Measurements from ENCODE around the gene PDE8A. TPM values are rescaled to one million over a fixed set of nuclear protein-coding genes. Genes with fewer than 3 reads are reported as not detected.

The PDE8A gene
- total RNA-seq, 2 donors from 2014 or later, result 34.2 to 50.1 TPM

GRCh38 chr15:84968301-84968700, 13.4 kb upstream of the PDE8A start:
- no peaks in the 10 kb centered on the region for H3K36me3 ChIP-seq (replicated peaks in 1 of 2; ENCODE audit: insufficient read depth in 1 of 2, low read depth in 2 of 2)
- TF ChIP-seq POLR2A (IDR thresholded peaks at IDR 0.05), result no peak
- DNase-seq (no peak), ATAC-seq (no peak)
- H3K27me3 ChIP-seq, result no peaks in the 10 kb centered on the region
- H3K4me3 ChIP-seq, result no peak overlapping the region
- H3K27ac ChIP-seq, result no peak overlapping the region
- intact Hi-C loops (cut with DNase I), result no loop called here
- no peaks in the 10 kb centered on the region for H3K4me1 ChIP-seq
- H3K9me3 ChIP-seq, result no peaks in the 10 kb centered on the region
- WGBS, 2 donors, result 96 to 100% methylated on average over 2 to 3 of the region's 3 CpGs

DNA sequence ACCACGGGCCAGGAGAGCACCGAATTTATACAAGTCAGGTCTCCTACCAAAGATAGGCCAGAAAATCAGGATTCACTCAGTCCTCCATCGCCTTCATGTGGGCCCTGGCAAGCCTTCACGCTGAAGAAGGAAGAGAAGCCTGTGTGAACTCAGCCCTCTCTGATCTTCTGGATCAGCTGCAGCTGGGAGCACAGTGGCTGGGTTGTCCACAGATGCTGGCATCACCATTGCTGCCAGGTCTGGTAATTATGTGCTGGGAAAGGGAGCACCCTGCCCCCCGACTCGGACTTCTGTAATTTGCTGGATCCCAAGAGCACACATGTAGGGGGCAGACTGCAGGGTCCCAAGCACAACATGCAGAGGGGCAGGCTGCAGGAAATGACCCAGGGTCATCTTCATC, 12.4 kb upstream of the PDE8A start:
- TF ChIP-seq, protein P1, sequence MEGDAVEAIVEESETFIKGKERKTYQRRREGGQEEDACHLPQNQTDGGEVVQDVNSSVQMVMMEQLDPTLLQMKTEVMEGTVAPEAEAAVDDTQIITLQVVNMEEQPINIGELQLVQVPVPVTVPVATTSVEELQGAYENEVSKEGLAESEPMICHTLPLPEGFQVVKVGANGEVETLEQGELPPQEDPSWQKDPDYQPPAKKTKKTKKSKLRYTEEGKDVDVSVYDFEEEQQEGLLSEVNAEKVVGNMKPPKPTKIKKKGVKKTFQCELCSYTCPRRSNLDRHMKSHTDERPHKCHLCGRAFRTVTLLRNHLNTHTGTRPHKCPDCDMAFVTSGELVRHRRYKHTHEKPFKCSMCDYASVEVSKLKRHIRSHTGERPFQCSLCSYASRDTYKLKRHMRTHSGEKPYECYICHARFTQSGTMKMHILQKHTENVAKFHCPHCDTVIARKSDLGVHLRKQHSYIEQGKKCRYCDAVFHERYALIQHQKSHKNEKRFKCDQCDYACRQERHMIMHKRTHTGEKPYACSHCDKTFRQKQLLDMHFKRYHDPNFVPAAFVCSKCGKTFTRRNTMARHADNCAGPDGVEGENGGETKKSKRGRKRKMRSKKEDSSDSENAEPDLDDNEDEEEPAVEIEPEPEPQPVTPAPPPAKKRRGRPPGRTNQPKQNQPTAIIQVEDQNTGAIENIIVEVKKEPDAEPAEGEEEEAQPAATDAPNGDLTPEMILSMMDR (IDR thresholded peaks at IDR 0.05), result no peak
- TF ChIP-seq POLR2A (IDR thresholded peaks at IDR 0.05), result no peak
- ATAC-seq, result no peak
- H3K27ac ChIP-seq, result no peak overlapping the region
- no peak overlapping the region for H3K4me3 ChIP-seq
- H3K4me1 ChIP-seq, result no peaks in the 10 kb centered on the region
- WGBS, 2 donors, result 77 to 79% methylated on average over 4 to 5 of the region's 6 CpGs
- no peaks in the 10 kb centered on the region for H3K36me3 ChIP-seq (replicated peaks in 1 of 2; ENCODE audit: insufficient read depth in 1 of 2, low read depth in 2 of 2)
- no peak for DNase-seq
- intact Hi-C loops (cut with DNase I), result no loop called here
- H3K27me3 ChIP-seq, result no peaks in the 10 kb centered on the region
- H3K9me3 ChIP-seq, result no peaks in the 10 kb centered on the region

DNA sequence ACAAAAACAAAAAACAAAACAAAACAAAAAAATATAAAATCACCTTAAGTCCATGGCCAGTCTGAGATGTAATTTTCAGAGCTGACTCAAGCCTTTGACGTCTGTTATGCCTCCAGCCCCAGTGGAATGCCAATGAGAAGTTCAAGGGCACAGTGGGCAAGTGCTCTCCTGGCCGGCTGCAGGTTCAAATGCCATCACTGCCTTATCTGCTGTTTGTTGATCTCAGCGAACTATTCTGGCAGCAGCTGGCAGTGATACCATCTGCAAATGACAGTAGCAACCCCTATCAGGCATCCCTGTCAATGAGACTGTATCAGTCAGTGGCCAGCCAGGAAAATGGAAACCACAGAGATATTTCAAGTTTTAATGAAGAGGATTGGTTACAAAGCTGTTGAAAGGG, 10.8 kb upstream of the PDE8A start:
- intact Hi-C loops (cut with DNase I), result no loop called here
- no peaks in the 10 kb centered on the region for H3K36me3 ChIP-seq (replicated peaks in 1 of 2; ENCODE audit: insufficient read depth in 1 of 2, low read depth in 2 of 2)
- H3K9me3 ChIP-seq, result no peaks in the 10 kb centered on the region
- no peaks in the 10 kb centered on the region for H3K4me1 ChIP-seq
- TF ChIP-seq, protein P1 (IDR thresholded peaks at IDR 0.05), result no peak
- TF ChIP-seq POLR2A (IDR thresholded peaks at IDR 0.05), result no peak
- H3K27ac ChIP-seq, result no peak overlapping the region
- H3K4me3 ChIP-seq, result no peak overlapping the region
- 29 to 31% methylated on average over 3 of the region's 3 CpGs for WGBS, 2 donors
- ATAC-seq (no peak), DNase-seq (no peak)
- H3K27me3 ChIP-seq, result no peaks in the 10 kb centered on the region

- Histone ChIP-seq H3K9me3 (no peaks in the 10 kb centered on the region), H3K27me3 (no peaks in the 10 kb centered on the region), H3K4me1 (no peaks in the 10 kb centered on the region), H3K4me3 (no peak overlapping the region), H3K27ac (no peak overlapping the region), H3K36me3 (replicated peaks in 1 of 2; ENCODE audit: insufficient read depth in 1 of 2, low read depth in 2 of 2) (no peaks in the 10 kb centered on the region)
- intact Hi-C loops (cut with DNase I), result no loop called here
- ATAC-seq (no peak), DNase-seq (no peak)
- TF ChIP-seq POLR2A (IDR thresholded peaks at IDR 0.05), result no peak
- TF ChIP-seq, protein P1 (IDR thresholded peaks at IDR 0.05), result no peak
- 80 to 85% methylated on average over 16 of the region's 16 CpGs for WGBS, 2 donors
These were observed 7.9 kb upstream of the PDE8A start for GRCh38 chr15:84973492-84974460.

- H3K9me3 ChIP-seq, result no peaks in the 10 kb centered on the region
- ATAC-seq (no peak), DNase-seq (no peak)
- intact Hi-C loops (cut with DNase I), result no loop called here
- H3K27ac ChIP-seq, result no peak overlapping the region
- no peaks in the 10 kb centered on the region for H3K27me3 ChIP-seq
- no peak overlapping the region for H3K4me3 ChIP-seq
- H3K4me1 ChIP-seq, result peaks cover 10% of the 10 kb centered on the region
- 74 to 80% methylated on average over 5 of the region's 5 CpGs for WGBS, 2 donors
- H3K36me3 ChIP-seq (replicated peaks in 1 of 2; ENCODE audit: insufficient read depth in 1 of 2, low read depth in 2 of 2), result no peaks in the 10 kb centered on the region
- no peak for TF ChIP-seq POLR2A (IDR thresholded peaks at IDR 0.05)
- TF ChIP-seq, protein P1 (IDR thresholded peaks at IDR 0.05), result no peak
These were observed 5.7 kb upstream of the PDE8A start for GRCh38 chr15:84975871-84976351.
